IMR-90 (cell line): ENCODE measurements around the gene FAM3D. TPM values are rescaled to one million over a fixed set of nuclear protein-coding genes. Genes with fewer than 3 reads are reported as not detected.

ENCODE experiments used
- ATAC-seq: fragments of 200-7000 bp; cut with Tn5 transposase; 2 replicates; pipeline ENCODE4 v1.9.1; 2020; ENCODE audit warnings: low read depth, mild to moderate bottlenecking, moderate library complexity
- BruUV-seq: library from RNA; stranded (reverse); fragments of 400-500 nt; replicated peaks from 2 replicates; lab custom pipeline; 2021; lab: Mats Ljungman, UMichigan
- CTCF ChIA-PET: fragments of 300-600 bp; formaldehyde crosslinking; extraction: SDS; loops from one replicate; lab custom pipeline; 2021; ENCODE audit warnings: antibody characterized with exemption; lab: Yijun Ruan, JAX
- POLR2A ChIA-PET: fragments of 300-600 bp; sonication (Branson Sonifier 250); formaldehyde crosslinking; loops from one replicate; lab custom pipeline; 2022; ENCODE audit warnings: antibody characterized with exemption; ENCODE audit not compliant: unreplicated experiment; lab: Charles Lee
- DNase-seq: peaks from one replicate; pipeline ENCODE4 v3.0.0; 2013
- H2AFZ ChIP-seq: replicated peaks from 2 replicates; pipeline ENCODE3; 2013; ENCODE audit warnings: low read length, mild to moderate bottlenecking; ENCODE audit not compliant: poor library complexity
- H2AK5ac ChIP-seq: 2 replicates; pipeline ENCODE4 v1.6.1; 2013; ENCODE audit warnings: low read depth, low read length, inconsistent platforms
- H2AK9ac ChIP-seq: replicated peaks from 2 replicates; pipeline ENCODE3; 2013; ENCODE audit warnings: mild to moderate bottlenecking, low read depth, low read length, moderate library complexity; ENCODE audit not compliant: poor library complexity
- H2BK120ac ChIP-seq: 2 replicates; pipeline ENCODE4 v1.6.1; 2013; ENCODE audit warnings: low read depth, low read length, inconsistent platforms
- H2BK15ac ChIP-seq: 3 replicates; pipeline ENCODE4 v1.6.1; 2013; ENCODE audit warnings: low read depth, low read length, inconsistent platforms
- H2BK20ac ChIP-seq: 2 replicates; pipeline ENCODE4 v1.6.1; 2013; ENCODE audit warnings: low read depth, mild to moderate bottlenecking, inconsistent platforms, low read length, moderate library complexity
- H2BK5ac ChIP-seq: 2 replicates; pipeline ENCODE4 v1.6.1; 2013; ENCODE audit warnings: mild to moderate bottlenecking, low read depth, low read length, inconsistent platforms; ENCODE audit not compliant: poor library complexity, severe bottlenecking
- H3K14ac ChIP-seq: replicated peaks from 2 replicates; pipeline ENCODE4 v1.6.1; 2013; ENCODE audit warnings: low read depth, low read length, inconsistent platforms
- H3K18ac ChIP-seq: 2 replicates; pipeline ENCODE4 v1.6.1; 2013; ENCODE audit warnings: low read depth, low read length, control low read depth
- H3K23ac ChIP-seq: 2 replicates; pipeline ENCODE4 v1.6.1; 2013; ENCODE audit warnings: low read depth, low read length, inconsistent platforms
- H3K27ac ChIP-seq: 2 replicates; pipeline ENCODE4 v1.5.1; 2013; ENCODE audit warnings: mild to moderate bottlenecking, control low read depth, low read length; ENCODE audit not compliant: insufficient read depth
- H3K27me3 ChIP-seq: 2 replicates; pipeline ENCODE4 v1.6.1; 2013; ENCODE audit warnings: low read length; ENCODE audit not compliant: control insufficient read depth, insufficient read depth
- H3K36me3 ChIP-seq: 2 replicates; pipeline ENCODE4 v1.6.1; 2013; ENCODE audit warnings: low read length, mixed read lengths; ENCODE audit not compliant: control insufficient read depth, insufficient read depth
- H3K4ac ChIP-seq: 2 replicates; pipeline ENCODE4 v1.6.1; 2013; ENCODE audit warnings: low read depth, low read length, inconsistent platforms
- H3K4me1 ChIP-seq: 2 replicates; pipeline ENCODE4 v1.6.1; 2013; ENCODE audit warnings: low read length, mixed read lengths; ENCODE audit not compliant: control insufficient read depth, insufficient read depth
- H3K4me2 ChIP-seq: 2 replicates; pipeline ENCODE4 v1.6.1; 2013; ENCODE audit warnings: low read depth, mild to moderate bottlenecking, control low read depth, low read length, moderate library complexity
- H3K4me3 ChIP-seq: 2 replicates; pipeline ENCODE4 v1.5.1; 2013; ENCODE audit warnings: low read depth, mild to moderate bottlenecking, control low read depth, low read length, moderate library complexity; ENCODE audit not compliant: insufficient read depth
- H3K56ac ChIP-seq: 2 replicates; pipeline ENCODE4 v1.6.1; 2013; ENCODE audit warnings: low read length, inconsistent platforms; ENCODE audit not compliant: insufficient read depth; ENCODE audit errors: extremely low read depth
- H3K79me1 ChIP-seq, 2 experiments: 2 replicates each; pipeline ENCODE4 v1.6.1; 2013; ENCODE audit warnings: low read length in 2 of 2, inconsistent platforms in 1 of 2, low read depth in 1 of 2
- H3K9ac ChIP-seq: 2 replicates; pipeline ENCODE4 v1.6.1; 2013; ENCODE audit warnings: low read depth, low read length, control low read depth
- H3K9me1 ChIP-seq: 2 replicates; pipeline ENCODE4 v1.6.1; 2013; ENCODE audit warnings: low read length, inconsistent platforms; ENCODE audit not compliant: insufficient read depth
- H3K9me3 ChIP-seq: 2 replicates; pipeline ENCODE4 v1.6.1; 2013; ENCODE audit warnings: low read length; ENCODE audit not compliant: control insufficient read depth, insufficient read depth
- H4K20me1 ChIP-seq: 2 replicates; pipeline ENCODE4 v1.6.1; 2013; ENCODE audit warnings: low read length, inconsistent platforms; ENCODE audit not compliant: insufficient read depth
- H4K5ac ChIP-seq: 2 replicates; pipeline ENCODE4 v1.6.1; 2013; ENCODE audit warnings: mild to moderate bottlenecking, low read depth, low read length, control low read depth
- H4K8ac ChIP-seq, 2 experiments: 2 replicates each; pipeline ENCODE4 v1.6.1; 2013; ENCODE audit warnings: low read depth in 2 of 2, low read length in 2 of 2, control low read depth in 1 of 2, inconsistent platforms in 1 of 2
- H4K91ac ChIP-seq: 2 replicates; pipeline ENCODE4 v1.6.1; 2013; ENCODE audit warnings: low read depth, low read length, inconsistent platforms; ENCODE audit not compliant: insufficient read depth
- BHLHE40 ChIP-seq: fragments of 150-350 bp; IDR thresholded peaks from 2 replicates; pipeline ENCODE4 v1.6.1; 2016; ENCODE audit warnings: mild to moderate bottlenecking, low read depth, low read length
- CEBPB ChIP-seq: IDR thresholded peaks from 2 replicates; pipeline ENCODE4 v1.6.1; 2012; ENCODE audit warnings: low read depth, low read length, improper control_type of control experiment
- CHD1 ChIP-seq: IDR thresholded peaks from 2 replicates; pipeline ENCODE4 v1.6.1; 2012; ENCODE audit warnings: low read depth, low read length, improper control_type of control experiment
- FOS ChIP-seq: fragments of 150-350 bp; IDR thresholded peaks from 2 replicates; pipeline ENCODE4 v1.6.1; 2016; ENCODE audit warnings: low read depth, low read length
- MAZ ChIP-seq: IDR thresholded peaks from 2 replicates; pipeline ENCODE4 v1.6.1; 2012; ENCODE audit warnings: low read depth, mild to moderate bottlenecking, low read length, improper control_type of control experiment, moderate library complexity, borderline replicate concordance
- MXI1 ChIP-seq: IDR thresholded peaks from 2 replicates; pipeline ENCODE4 v1.6.1; 2012; ENCODE audit warnings: low read depth, mild to moderate bottlenecking, low read length, moderate library complexity, borderline replicate concordance
- NFE2L2 ChIP-seq: fragments of 150-350 bp; IDR thresholded peaks from 2 replicates; pipeline ENCODE4 v1.6.1; 2016; ENCODE audit warnings: low read depth, mild to moderate bottlenecking, low read length
- POLR2A ChIP-seq: IDR thresholded peaks from 2 replicates; pipeline ENCODE4 v1.6.1; 2012; ENCODE audit warnings: mild to moderate bottlenecking, low read depth, low read length
- RAD21 ChIP-seq: IDR thresholded peaks from 2 replicates; pipeline ENCODE4 v1.6.1; 2012; ENCODE audit warnings: low read length, improper control_type of control experiment
- RCOR1 ChIP-seq: IDR thresholded peaks from 2 replicates; pipeline ENCODE4 v1.6.1; 2012; ENCODE audit warnings: mild to moderate bottlenecking, low read length, improper control_type of control experiment; ENCODE audit not compliant: insufficient replicate concordance
- RFX5 ChIP-seq: IDR thresholded peaks from 2 replicates; pipeline ENCODE4 v1.8.0; 2012; ENCODE audit warnings: low read depth, mild to moderate bottlenecking, low read length, moderate library complexity
- SMC3 ChIP-seq: fragments of 150-350 bp; IDR thresholded peaks from 2 replicates; pipeline ENCODE4 v1.6.1; 2016; ENCODE audit warnings: low read depth, mild to moderate bottlenecking, antibody characterized with exemption, low read length, moderate library complexity
- WGBS, 2 experiments: methylation state at CpG; one replicate each; pipeline versions ENCODE4 v1.1.5 to v1.1.7; 2013; ENCODE audit warnings: missing lambda C conversion rate in 2 of 2; ENCODE audit not compliant: insufficient read length in 1 of 2; ENCODE audit errors: extremely low coverage in 2 of 2; 5-methylcytosine and 5-hydroxymethylcytosine counted together
- dilution Hi-C: fragments of 300-500 bp; cut with HindIII; formaldehyde crosslinking; loops from one replicate; pipeline ENCODE4 v1.14.3; 2018; ENCODE audit warnings: low sequenced_read_pairs; ENCODE audit not compliant: unreplicated experiment
- in situ Hi-C: fragments of 300-500 bp; cut with MboI; formaldehyde crosslinking; loops from 3 replicates; pipeline ENCODE4 v1.14.3; 2019; ENCODE audit warnings: low sequenced_read_pairs, inconsistent platforms, mixed read lengths
- intact Hi-C: fragments of 100-400 bp; cut with micrococcal nuclease; formaldehyde crosslinking; loops from 2 replicates; pipeline ENCODE4 v1.10.0; 2022
- polyA plus RNA-seq, 3 experiments: library from polyadenylated mRNA; depleted of rRNA; stranded (reverse); fragments of >200 nt; gene quantifications; 2 replicates each; pipeline ENCODE4 v1.2.3, GENCODE V29; 2012; ENCODE audit warnings: low replicate concordance in 1 of 3
- total RNA-seq: library from RNA; depleted of rRNA; stranded (reverse); fragments of >200 nt; gene quantifications from 2 replicates; pipeline ENCODE4 v1.2.3, GENCODE V29; 2012
- TF ChIP-seq, protein P1 (sequence below): conservative IDR thresholded peaks from 2 replicates; pipeline ENCODE4 v1.5.1; 2012; ENCODE audit warnings: mild to moderate bottlenecking, low read depth, low read length, improper control_type of control experiment
- TF ChIP-seq, protein P2 (sequence below): fragments of 150-350 bp; IDR thresholded peaks from 2 replicates; pipeline ENCODE4 v1.6.1; 2016; ENCODE audit warnings: low read depth, mild to moderate bottlenecking, low read length, moderate library complexity, borderline replicate concordance
- TF ChIP-seq, protein P3 (sequence below): fragments of 150-350 bp; IDR thresholded peaks from 2 replicates; pipeline ENCODE4 v1.6.1; 2017; ENCODE audit warnings: mild to moderate bottlenecking, antibody characterized with exemption, low read length, low read depth

The FAM3D gene
- total and polyA plus RNA-seq, 2 of the 4 experiments (the other 2 are of a cell fraction), result not detected

DNA sequence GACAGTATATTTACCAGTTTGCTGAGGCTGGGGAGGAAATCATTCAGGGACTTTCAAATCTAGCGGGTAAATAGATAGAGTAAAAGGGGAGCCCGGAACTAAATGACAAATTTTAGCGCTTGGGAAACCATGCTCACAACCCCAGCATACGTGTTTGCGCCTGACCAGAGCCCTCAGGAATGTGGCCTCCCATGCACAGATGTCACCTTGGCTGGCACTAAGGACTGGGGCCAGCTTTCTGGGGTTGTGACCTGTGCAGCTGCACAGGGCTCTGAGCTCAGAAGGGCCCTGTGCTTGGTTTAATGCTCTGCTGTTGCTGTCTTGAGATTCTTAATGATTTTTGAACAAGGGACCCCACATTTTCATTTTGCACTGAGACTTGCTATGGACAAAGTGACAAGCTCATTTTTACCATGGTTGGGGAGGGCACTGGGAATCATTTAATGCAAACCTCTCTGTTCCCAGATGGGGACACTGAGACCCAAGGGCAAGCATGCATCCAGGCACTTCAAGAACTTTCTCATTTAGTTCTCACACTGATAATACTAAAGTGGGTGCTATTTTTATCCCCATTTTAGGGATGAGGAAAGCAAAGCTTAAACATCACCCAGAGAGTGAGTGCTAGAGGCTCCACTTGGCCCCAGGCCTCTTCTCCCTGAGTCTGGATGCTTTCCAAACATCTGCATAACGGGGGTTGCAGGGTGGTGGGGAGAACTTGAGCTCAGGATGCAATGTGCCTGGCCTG, 45.3 kb downstream of the FAM3D start:
- Histone ChIP-seq H2BK120ac (no peak overlapping the region), H3K56ac (no peak overlapping the region), H3K27ac (no peak overlapping the region), H2BK15ac (no peak overlapping the region), H3K9me3 (no peaks in the 10 kb centered on the region), H3K27me3 (0 out of 2 replicates have a peak, but pooled peaks cover 2% of the 10 kb centered on the region), H3K9me1 (no peaks in the 10 kb centered on the region; the same call in 1 of the 2 replicates), H3K9ac (no peak overlapping the region), H3K23ac (no peak overlapping the region), H2BK20ac (no peak overlapping the region), H3K4me1 (peaks cover 6% of the 10 kb centered on the region; the same call in 1 of the 2 replicates), H3K18ac (no peak overlapping the region), H4K91ac (no peak overlapping the region), H3K79me1 (no peaks in the 10 kb centered on the region), H3K4me3 (no peak overlapping the region), H3K4me2 (no peak overlapping the region), H4K8ac (no peak overlapping the region), H3K4ac (no peak overlapping the region), H3K36me3 (no peaks in the 10 kb centered on the region), H3K14ac (no peak overlapping the region), H2AFZ (no peak overlapping the region), H2BK5ac (no peak overlapping the region), H4K5ac (no peak overlapping the region), H4K20me1 (no peaks in the 10 kb centered on the region), H2AK9ac (no peak overlapping the region), H2AK5ac (no peak overlapping the region)
- BruUV-seq, result no TSS peak
- CTCF ChIA-PET, result interaction anchor here (1.3 kb wide), 1 partner anchor 9 kb away, joined by 4 read pairs; no protein-coding TSS in a partner anchor
- 79% methylated on average over 2 of the region's 6 CpGs; no CpG with 5 or more reads in 1 of the 2 experiments for WGBS, 2 experiments
- POLR2A ChIA-PET, result no interaction called here
- DNase-seq (no peak), ATAC-seq (no peak)
- dilution Hi-C loops (no loop called here), in situ Hi-C loops (loop anchor here (10.0 kb wide), 1 partner anchor 296 kb away; no protein-coding TSS in a partner anchor), intact Hi-C loops (loop anchor here (10.0 kb wide), 2 partner anchors 286 to 316 kb away; partner anchors contain the start of genes HTD2, PXK and RPP14)
- TF ChIP-seq MXI1 (no peak), CEBPB (no peak), RFX5 (no peak), RAD21 (no peak), RCOR1 (no peak), POLR2A (no peak), BHLHE40 (no peak), SMC3 (no peak), CHD1 (no peak), NFE2L2 (no peak), MAZ (no peak), FOS (no peak)
- TF ChIP-seq, protein P1, sequence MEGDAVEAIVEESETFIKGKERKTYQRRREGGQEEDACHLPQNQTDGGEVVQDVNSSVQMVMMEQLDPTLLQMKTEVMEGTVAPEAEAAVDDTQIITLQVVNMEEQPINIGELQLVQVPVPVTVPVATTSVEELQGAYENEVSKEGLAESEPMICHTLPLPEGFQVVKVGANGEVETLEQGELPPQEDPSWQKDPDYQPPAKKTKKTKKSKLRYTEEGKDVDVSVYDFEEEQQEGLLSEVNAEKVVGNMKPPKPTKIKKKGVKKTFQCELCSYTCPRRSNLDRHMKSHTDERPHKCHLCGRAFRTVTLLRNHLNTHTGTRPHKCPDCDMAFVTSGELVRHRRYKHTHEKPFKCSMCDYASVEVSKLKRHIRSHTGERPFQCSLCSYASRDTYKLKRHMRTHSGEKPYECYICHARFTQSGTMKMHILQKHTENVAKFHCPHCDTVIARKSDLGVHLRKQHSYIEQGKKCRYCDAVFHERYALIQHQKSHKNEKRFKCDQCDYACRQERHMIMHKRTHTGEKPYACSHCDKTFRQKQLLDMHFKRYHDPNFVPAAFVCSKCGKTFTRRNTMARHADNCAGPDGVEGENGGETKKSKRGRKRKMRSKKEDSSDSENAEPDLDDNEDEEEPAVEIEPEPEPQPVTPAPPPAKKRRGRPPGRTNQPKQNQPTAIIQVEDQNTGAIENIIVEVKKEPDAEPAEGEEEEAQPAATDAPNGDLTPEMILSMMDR, result no peak
- TF ChIP-seq, protein P2, sequence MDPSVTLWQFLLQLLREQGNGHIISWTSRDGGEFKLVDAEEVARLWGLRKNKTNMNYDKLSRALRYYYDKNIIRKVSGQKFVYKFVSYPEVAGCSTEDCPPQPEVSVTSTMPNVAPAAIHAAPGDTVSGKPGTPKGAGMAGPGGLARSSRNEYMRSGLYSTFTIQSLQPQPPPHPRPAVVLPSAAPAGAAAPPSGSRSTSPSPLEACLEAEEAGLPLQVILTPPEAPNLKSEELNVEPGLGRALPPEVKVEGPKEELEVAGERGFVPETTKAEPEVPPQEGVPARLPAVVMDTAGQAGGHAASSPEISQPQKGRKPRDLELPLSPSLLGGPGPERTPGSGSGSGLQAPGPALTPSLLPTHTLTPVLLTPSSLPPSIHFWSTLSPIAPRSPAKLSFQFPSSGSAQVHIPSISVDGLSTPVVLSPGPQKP, result no peak
- TF ChIP-seq, protein P3, sequence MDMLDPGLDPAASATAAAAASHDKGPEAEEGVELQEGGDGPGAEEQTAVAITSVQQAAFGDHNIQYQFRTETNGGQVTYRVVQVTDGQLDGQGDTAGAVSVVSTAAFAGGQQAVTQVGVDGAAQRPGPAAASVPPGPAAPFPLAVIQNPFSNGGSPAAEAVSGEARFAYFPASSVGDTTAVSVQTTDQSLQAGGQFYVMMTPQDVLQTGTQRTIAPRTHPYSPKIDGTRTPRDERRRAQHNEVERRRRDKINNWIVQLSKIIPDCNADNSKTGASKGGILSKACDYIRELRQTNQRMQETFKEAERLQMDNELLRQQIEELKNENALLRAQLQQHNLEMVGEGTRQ, result no peak
